Hypothalamus (tissue), 51 donors: ENCODE results near the gene STAB1.
A peak's percentile ranks its signal among the peaks of the same experiment; 100 is the strongest.

Source experiments
- DNase-seq, 51 donors: peaks; one replicate each; lab custom pipeline; 2025; lab: John Stamatoyannopoulos, UW

STAB1 gene

DNA sequence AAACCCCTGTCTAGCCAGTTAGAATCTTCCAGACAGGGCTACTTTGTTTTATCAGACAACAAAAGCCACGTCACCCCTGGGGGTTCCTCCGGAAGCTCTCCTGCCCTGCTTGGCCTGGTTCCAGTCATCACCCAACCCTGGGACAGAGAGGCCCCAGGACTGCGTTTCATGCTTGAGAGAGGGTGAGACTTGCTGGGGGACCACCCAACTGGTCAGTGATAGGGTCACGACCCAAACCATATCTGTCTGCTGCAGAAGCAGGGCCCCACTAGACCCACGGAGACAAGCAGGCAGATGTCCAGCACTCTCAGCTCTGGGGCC lies 37.3 kb downstream of the STAB1 start:
- DNase-seq = no peak

DNA sequence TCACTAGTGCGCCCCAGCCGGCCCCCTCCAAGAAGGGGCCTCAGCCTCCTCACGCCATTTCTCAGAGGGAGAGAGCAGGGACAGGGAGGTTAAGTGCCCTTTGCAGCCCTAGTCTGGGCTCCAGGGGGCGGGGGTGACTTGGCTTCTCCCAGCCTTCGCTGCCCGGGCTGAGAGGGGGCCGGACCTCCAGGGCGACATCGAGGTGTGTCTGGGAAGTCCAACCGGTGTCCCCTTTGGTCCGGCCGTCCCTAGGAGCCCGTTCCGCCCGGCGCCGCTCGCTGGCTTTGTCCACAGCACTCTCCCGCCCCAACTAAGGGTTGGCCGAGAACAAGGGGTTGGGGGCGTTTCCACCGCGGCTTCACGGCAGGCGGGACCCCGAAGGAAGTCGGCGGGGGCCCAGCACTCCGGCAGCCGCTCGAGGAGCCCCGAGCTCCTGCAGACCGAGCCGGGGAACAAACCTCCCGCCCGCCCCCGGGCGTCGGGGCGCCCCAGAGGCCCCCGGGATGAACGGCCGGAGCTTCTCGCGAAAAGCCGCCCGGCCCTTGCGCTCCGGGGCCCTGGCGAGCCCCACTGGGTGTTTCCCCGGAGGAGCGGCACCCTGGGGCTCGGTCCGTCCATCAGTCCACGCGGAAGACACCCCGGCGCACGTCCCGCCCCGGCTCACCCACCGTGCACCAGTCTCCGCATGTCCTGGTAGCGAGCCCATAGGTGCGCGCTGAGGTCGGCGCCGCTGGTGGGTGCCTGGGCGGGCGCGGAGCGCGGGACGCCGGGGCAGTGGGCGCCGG lies 37.9 kb downstream of the STAB1 start:
- DNase-seq = no peak

DNA sequence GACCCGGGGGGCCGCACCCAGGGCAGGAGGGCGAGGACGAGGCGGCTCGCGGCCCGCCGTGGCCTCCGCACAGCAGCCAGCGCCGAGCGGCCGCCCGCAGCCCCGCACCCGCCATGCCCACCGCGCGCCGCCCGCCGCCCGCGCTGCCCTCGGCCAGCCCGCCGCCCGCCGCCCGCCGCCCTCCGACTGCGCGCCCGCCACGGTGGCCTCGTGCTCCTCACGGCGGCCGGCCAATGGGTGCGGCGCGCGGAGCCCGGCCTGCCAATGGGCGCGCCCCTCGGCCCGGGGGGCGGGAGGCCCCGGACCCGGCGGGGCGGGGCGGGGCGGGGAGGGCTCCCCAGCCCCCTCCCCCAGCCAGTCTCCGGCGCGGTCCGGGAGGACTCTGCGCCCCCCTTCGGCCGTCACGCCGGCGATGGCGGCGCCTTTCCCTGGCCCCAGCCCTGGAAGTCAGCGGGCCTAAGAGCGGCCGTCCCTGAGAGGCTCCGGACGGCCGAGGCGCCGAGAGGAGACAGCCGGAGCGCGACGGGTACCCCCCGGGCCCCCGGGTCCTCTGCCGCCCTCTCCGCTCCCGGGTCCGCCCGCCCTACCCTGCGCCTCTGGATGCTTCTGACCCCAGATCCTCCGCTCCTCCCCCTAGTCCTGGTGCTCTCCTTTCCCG lies 38.6 kb downstream of the STAB1 start, which contains the start of gene NT5DC2:
TSS of gene NT5DC2 (minus strand) at position 235 of the 658 bp plus-strand sequence. CDS start at position 115, 120 bp downstream.
- peak in 36 of 51 donors; percentile 8 to 80 (median 46) for DNase-seq

DNA sequence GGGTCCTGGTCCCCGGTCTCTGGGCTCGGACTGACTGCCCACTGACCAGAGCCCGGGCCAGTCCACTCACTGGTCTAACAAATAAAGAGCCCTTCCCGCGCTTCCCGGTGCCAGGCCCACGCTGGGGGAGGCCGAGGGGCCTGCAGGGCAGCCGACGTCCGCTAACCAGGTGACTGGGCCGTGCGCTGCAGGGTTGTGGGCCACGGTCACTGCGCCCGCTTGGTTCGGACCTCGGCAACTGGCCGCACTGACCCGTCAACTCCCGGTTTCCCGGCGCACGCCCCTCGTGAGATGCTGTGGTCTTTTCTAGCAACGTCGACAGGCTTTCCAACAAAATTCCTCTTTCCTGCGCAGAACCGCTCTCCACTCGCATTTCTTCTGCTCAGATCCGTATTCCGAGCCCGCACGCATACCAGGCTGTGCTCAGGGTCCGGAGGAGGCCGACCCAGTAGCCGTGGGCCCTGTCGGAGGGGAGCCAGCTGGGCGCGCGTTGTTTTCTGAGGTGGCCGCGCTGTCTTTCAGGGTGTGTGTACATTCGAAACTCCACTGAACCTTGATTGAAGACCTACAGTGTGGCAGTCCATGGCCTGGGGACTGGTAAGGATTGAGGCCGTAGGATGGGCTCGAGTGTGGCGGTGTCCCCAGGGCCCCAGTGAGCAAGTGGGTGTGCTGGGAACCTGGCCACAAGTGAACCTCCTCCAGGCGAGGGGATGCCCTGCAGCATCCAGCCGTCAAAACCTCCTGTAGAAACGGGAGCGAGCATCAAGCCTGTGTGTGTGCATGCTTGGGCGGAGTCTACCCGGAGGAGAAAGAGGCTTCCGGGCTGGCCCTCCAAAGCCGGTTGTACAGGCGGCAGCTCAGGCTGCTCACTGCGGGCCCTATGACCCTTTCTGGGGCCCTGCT lies 39.4 kb downstream of the STAB1 start:
- DNase-seq = peak in 3 of 51 donors; percentile 33 to 41 (median 36)

DNA sequence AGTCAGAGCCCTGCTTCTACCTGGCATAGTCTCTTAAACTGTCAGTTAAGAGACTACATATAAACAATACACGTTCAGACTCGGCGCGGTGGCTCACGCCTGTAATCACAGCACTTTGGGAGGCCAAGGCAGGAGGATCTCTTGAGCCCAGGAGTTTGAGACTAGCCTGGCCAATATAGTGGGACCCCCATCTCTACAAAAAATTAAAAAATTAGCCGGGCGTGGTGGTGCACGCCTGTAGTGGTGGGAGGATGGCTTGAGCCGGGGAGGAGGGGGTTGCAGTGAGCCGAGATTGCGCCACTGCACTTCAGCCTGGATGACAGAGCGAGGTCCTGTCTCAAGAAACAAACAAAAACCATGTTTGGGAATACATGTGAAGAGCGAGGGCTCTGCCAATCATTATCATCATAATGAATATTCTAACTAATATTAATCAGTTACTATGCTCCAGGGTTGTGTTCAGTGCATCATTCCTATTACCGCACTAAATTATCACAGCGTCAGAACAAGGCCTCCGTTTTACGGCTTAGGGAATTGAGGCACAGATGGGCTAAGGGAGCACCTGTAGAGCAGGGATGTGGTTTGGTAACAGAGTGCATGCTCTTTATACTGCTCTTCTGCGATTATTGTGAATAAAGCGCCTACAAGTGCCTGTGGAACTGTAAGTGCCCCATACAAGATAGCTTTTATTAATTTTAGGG lies 40.4 kb downstream of the STAB1 start:
- DNase-seq = no peak

DNA sequence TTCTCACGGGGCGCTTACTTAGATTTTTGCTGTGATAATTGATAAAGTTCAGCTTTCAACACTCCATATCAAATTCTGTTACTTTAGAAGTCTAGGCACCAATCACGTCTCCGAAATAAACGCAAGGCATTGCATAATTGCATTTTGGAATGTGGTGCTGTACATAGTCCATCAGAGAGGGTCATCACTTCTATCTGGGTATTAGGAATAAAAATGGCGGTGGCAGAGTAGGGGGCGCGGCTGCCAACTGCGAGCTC lies 40.9 kb downstream of the STAB1 start:
- DNase-seq = no peak

DNA sequence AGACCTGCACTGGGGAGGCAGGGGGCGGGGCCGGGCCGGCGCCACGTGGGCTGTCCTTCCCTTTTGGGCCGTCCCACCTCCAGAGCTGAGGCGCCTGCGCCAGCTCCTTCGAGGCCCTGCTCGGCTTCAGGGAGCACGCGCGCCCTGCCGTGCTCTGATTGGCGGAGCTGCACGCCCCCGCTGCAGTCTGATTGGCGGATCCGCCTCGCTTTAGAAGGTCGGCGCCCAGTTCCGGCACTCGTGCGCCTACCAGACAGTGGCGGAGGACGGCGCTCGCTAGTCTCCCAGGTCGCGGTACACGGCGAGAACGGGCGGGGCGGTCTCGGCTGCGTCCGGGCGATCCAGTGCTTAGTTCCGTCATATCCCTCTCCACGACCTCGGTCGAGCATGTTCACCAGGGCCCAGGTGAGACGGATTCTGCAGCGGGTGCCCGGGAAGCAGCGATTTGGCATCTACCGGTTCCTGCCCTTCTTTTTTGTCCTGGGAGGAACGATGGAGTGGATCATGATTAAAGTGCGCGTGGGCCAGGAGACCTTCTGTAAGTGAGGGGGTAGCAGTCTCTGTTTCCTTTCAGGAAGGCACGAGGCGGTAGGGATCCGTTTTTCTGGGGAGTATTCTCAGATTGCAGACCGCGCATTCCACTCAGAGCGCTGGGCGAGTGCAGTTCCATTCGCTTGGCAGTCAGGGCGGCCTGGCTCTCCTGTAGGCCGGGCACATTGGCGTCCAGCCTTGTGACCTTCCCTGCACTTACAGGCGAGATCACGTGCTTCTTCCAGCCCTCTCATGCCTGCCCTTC lies 41.4 kb downstream of the STAB1 start, which contains the start of gene UQCC5:
TSS of gene UQCC5 (plus strand) at position 237 of the 796 bp plus-strand sequence. CDS start at position 388, 151 bp downstream.
- DNase-seq = peak; percentile 46 to 98 (median 96)

DNA sequence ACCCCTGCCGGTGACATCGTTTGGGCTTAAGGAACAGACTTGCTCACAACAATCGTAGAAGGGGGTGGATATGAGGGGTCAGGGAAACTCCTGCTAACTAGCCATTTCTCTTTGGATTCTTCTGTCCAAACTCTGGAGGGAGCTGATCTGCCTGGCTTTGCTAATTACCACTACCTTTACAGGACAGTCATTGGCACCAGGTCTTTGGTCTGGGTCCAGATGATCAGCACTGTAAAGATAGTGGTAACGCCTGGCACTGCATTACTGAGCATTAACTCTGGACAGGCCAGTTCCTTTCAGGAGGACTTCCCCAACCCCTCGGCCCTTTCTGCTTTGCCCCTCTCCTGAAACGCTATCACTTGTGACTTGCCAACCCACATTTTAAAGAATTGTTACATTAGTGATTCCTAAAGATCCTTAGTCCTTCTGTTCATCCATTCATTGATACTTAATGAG lies 42.1 kb downstream of the STAB1 start:
- no peak for DNase-seq

DNA sequence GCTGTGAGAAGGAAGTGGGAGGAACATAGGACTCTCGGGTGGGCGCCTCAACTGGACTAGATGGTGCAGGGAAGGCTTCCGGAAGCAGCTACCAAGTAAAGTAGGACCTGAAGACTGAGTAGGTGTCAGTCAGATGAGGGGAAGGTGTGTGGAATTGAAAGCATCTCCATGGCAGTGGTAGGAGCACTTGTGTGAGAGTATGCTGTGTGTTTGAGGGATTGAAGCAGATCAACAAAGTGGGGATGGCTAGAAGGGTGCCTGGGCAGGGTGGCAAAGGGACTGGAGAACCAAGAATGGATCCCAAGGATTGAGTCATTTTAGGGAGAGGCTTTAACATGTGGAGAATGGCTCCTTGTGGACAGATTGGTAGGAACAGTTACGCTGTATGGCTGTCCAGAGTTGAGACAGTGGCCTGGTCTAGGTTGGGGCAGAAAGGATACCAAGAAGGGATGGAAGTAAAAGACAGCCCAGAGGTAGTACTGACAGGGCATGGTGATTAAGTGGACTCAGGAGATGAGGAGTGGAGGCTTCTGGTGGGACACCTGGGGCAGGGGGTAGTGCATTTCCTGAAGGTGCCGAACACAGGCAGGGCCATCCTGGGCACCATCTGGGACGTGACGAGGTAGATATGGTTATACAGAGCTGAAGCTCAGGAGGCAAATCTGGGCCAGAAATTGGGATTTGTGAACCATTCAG lies 42.7 kb downstream of the STAB1 start:
- no peak for DNase-seq

DNA sequence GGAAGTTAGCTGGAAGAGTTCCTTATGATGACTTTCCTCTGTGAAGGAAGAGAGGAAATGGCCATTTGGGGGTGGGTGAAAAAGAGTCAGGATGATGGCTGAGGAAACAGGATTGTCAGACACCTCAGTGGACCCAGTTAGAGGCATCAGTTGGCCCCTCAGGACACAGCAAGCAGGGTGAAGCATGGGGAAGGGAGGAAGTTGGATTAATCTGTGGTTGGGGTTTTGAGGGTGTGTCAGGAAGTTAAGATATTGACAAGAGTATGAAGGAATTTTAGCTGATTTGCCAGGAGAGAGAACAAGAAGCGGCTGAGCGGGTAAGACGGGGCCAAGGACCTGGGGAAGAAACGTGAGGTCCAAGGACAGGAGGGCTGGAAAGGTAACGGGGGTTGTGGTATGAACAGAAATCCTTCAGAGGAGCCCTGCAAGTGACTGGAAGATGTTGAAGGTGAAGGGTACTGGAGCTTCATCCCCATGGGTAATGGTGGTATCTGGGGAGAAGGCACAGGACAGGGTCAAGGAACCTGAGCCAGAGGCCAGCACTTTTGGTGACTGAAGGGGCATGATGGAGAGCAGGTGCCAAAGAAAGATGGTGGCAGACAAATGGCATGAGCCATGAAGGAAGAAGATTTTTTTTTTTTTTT lies 44.0 kb downstream of the STAB1 start:
- DNase-seq = no peak

DNA sequence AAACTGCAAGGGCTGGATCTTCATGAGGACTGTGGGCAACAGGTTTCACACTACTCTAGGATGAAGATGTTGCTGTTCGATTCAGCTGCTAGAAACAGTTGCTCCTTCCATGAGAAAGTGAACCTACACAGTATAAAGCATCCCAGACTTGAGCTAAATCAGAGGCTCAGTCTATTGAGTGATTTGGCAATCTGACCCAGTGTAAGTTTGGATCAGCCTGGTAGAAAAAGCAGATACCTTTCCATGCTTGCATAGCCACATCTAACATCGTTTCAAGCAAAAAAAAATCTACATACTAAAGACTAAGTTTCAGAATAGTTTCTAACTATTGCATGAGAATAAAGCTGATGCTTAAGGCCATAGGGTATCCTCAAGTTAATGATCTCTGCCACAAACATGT lies 45.9 kb downstream of the STAB1 start:
- DNase-seq = no peak

DNA sequence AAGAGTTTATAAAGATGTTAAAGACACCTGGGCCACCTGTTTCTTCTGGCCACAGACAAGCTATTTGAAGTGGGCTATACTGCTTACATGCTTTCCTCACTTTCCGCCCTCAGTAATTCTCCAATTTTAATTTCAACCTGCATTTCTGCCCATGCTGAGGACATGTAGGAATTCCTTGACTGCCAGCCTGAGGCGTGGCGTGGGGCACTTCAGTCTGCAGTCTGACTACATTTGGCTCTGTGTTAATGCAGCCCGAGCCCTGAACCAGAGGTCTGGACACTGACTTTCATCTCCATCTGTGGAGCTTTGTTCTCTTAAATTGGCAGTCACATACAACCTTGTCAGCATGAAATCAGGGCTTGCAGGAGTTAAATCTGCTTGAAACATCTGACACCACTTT lies 49.8 kb downstream of the STAB1 start:
- no peak for DNase-seq

DNA sequence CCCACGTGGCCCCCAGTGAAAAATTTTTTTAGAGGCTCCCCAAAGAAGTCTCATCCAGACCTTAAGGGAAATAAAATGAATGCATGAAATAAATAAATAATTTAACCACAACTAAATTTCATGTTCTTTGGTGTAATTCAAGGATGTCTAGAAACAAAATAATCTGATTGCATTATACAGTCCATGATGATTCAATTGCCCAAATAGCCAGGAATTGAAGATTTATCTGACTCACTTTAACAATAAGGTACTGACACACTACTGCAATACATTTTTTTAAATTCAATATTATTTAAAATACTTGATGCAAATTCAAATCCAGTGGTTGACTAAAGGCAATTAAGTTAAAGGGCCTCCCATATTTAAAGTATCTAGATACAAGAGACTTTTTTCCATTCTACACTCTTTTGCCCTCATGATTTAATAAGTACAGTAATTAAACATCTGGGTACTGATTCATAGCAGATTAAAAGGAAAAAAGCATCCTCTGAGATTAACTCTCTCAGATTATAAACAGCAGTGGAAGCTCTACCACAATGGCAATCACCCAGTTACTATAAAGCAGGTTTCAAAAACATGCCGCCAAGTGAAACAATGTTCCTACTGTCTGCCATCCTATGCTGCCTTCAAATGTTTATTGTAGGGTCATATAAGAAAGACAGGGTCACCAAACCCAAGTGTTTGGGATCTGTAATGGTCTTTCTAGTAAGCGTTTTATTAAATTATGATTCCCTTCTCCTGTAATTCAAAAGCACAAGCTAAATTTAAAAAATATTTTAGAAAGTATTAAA lies 51.2 kb downstream of the STAB1 start:
- no peak for DNase-seq

DNA sequence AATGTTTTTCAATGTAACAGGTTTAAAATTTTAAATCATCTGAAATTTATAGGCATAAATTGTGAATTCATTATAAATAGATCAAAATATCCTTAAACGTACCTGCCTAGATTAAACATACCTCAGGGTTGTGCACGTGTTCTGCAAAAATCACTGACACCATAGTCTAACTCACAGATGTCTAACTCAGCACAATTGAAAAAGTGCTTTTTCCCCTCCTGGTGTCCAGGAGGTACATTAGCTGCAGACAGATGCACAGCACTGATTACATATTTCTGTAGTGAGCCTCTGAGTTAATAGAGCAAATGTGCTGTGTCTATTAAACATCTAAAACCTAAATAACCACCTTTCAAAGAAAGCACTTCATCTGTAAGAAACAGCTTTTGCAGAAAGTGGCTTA lies 52.0 kb downstream of the STAB1 start:
- no peak for DNase-seq

DNA sequence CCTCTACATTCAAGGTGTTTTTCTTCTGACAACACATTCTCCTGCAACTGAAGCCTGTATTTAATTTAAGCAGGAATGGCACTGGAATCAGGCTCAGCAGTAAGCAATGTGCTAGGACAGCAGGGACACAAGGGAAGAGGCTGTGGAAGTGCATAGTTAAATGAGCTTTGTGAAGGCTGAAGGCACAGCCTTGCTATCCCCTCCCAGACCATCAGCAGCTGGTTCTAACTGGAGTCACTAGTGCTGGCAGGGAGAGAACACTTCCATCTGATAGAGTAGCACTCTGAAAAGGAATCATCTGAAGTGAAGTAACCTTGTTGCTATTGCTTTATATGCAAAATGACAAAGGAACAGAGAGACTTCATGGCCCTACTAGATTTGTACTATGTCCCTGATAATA lies 56.0 kb downstream of the STAB1 start:
- DNase-seq = no peak

DNA sequence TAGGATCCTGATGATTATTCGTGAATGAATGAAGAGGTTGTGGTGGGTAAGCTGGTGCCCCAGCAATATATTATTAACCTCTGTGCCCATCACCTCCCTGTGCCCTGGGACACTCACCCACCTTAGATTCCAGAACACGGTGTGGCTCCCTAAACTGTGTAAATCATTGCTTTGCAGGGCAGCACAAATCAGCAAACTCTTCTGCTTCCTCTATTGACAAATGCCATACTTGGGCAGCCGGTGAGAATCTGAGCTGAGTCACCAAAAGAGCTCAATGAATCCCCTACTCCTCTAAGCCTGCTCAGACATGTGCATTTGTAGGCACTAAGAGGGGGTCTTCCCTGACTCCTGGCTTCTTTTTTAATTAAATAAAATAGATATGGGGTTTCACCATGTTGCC lies 57.0 kb downstream of the STAB1 start:
- no peak for DNase-seq

DNA sequence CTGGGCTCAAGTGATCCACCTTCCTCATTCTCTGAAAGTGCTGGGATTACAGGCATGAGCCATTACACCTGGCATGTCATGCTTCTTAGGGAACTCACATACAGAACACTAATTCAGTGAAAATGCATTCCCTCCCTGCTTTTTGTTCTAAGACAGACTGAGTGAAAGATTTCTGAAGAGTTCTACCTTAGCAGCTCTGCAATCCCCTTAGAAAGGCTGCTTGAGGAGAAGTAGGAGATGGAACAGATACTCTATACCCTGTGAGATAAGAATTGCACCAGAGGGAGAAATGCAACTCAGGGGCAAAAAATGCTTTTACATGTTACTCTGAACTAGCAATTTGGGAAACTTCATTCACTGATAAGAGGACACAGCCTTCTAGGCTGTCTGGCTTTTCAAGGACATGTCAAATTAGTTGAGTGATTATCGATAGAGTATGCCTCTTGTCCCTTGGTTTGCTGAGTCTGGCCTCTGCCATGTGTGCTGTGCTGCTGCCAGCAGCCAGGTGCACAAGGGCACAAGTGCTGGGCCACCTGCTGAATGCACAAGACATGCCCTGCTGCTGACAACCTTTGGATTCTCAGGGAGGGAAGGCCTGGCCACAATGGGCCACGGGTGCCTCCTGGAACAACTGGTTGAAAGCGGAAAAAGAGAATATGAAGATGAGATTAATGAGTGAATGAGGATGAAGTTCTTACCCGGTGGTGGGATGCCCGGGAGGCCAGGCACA lies 59.1 kb downstream of the STAB1 start:
- DNase-seq = no peak
